ENCODE data around the gene MDK.

GRCh38 chr11:46370253-46370652 lies 11.2 kb upstream of the MDK start:
- TF ChIP-seq CTCF (IDR thresholded peaks at IDR 0.05; ENCODE audit: low read depth, low read length, poor library complexity, severe bottlenecking) (no peak), EZH2phosphoT487 (IDR thresholded peaks at IDR 0.05; ENCODE audit: borderline replicate concordance, low read length) (no peak)
